Endothelial cell of umbilical vein (primary cell): Measurements from ENCODE around the gene UGCG. TPM values are rescaled to one million over a fixed set of nuclear protein-coding genes. Genes with fewer than 3 reads are reported as not detected.

Source experiments
- BruUV-seq: library from RNA; stranded (reverse); fragments of 400-500 nt; replicated peaks from 2 replicates; lab custom pipeline; 2021; lab: Mats Ljungman, UMichigan
- CTCF ChIA-PET: fragments of 300-600, 350-600 bp; sonication (Branson Sonifier 250); formaldehyde crosslinking; loops from one replicate; lab custom pipeline; 2021; ENCODE audit warnings: antibody characterized with exemption, inconsistent platforms; lab: Charles Lee
- POLR2A ChIA-PET: fragments of 300-600, 350-600 bp; sonication (Branson Sonifier 250); formaldehyde crosslinking; loops from one replicate; lab custom pipeline; 2021; ENCODE audit warnings: antibody characterized with exemption, inconsistent platforms; lab: Charles Lee
- DNase-seq: peaks from one replicate; pipeline ENCODE4 v3.0.0-alpha.2; 2011; ENCODE audit warnings: low read depth, low spot score
- FAIRE-seq: peaks from 2 replicates; lab custom pipeline; 2011; peaks lifted over from hg19 to GRCh38; lab: Jason Lieb, UNC
- H2AFZ ChIP-seq: 2 replicates; pipeline ENCODE4 v1.6.0; 2012; ENCODE audit warnings: low read depth, low read length, control low read depth, inconsistent platforms
- H3K27ac ChIP-seq: 2 replicates; pipeline ENCODE4 v1.5.1; 2011; ENCODE audit warnings: low read depth, mild to moderate bottlenecking, control low read depth, low read length, moderate library complexity; ENCODE audit not compliant: insufficient read depth
- H3K27me3 ChIP-seq, 2 experiments: 2 replicates each; pipeline versions ENCODE4 v1.6.0 to v1.6.1; 2011; ENCODE audit warnings: low read length in 2 of 2, mixed read lengths in 1 of 2; ENCODE audit not compliant: control insufficient read depth in 2 of 2, insufficient read depth in 2 of 2
- H3K36me3 ChIP-seq, 2 experiments: 2 replicates in 1 of 2; 3 replicates in 1 of 2; pipeline ENCODE4 v1.5.1; 2011; ENCODE audit warnings: low read length in 2 of 2, mild to moderate bottlenecking in 1 of 2, moderate library complexity in 1 of 2; ENCODE audit not compliant: control insufficient read depth in 2 of 2, insufficient read depth in 2 of 2; ENCODE audit errors: extremely low read depth in 1 of 2
- H3K4me1 ChIP-seq: 3 replicates; pipeline ENCODE4 v1.5.1; 2011; ENCODE audit warnings: mild to moderate bottlenecking, low read length; ENCODE audit not compliant: control insufficient read depth, insufficient read depth; ENCODE audit errors: extremely low read depth
- H3K4me2 ChIP-seq: 2 replicates; pipeline ENCODE4 v1.6.1; 2011; ENCODE audit warnings: low read length, control low read depth, mixed read lengths; ENCODE audit not compliant: insufficient read depth
- H3K4me3 ChIP-seq, 3 experiments: fragments of 200-600 bp in 1 of 3; sonication (generic), shearing (Covaris generic) in 1 of 3; replicated peaks in 1 of 3; 2 replicates each; pipeline ENCODE4 v1.5.1; 2011 to 2016; ENCODE audit warnings: control low read depth in 3 of 3, low read length in 3 of 3, mild to moderate bottlenecking in 2 of 3, inconsistent platforms in 1 of 3, low read depth in 1 of 3, moderate library complexity in 1 of 3; ENCODE audit not compliant: insufficient read depth in 1 of 3
- H3K79me2 ChIP-seq: 2 replicates; pipeline ENCODE4 v1.6.0; 2012; ENCODE audit warnings: low read length, inconsistent platforms; ENCODE audit not compliant: control insufficient read depth, insufficient read depth
- H3K9ac ChIP-seq: replicated peaks from 2 replicates; pipeline ENCODE3; 2011; ENCODE audit warnings: low read length, control low read depth; ENCODE audit not compliant: insufficient read depth; ENCODE audit errors: extremely low read depth
- H3K9me1 ChIP-seq: replicated peaks from 3 replicates; pipeline ENCODE4 v1.6.0; 2011; ENCODE audit warnings: mild to moderate bottlenecking, low read length; ENCODE audit not compliant: control insufficient read depth, insufficient read depth; ENCODE audit errors: extremely low read depth
- H3K9me3 ChIP-seq: replicated peaks from 2 replicates; pipeline ENCODE4 v1.5.1; 2012; ENCODE audit warnings: low read length, inconsistent platforms; ENCODE audit not compliant: control insufficient read depth, insufficient read depth
- H4K20me1 ChIP-seq: replicated peaks from 2 replicates; pipeline ENCODE3; 2011; ENCODE audit warnings: mild to moderate bottlenecking, low read length; ENCODE audit not compliant: control insufficient read depth, insufficient read depth; ENCODE audit errors: extremely low read depth
- EZH2 ChIP-seq: IDR thresholded peaks from 2 replicates; pipeline ENCODE4 v1.6.1; 2012; ENCODE audit warnings: borderline replicate concordance, low read depth, mild to moderate bottlenecking, moderate library complexity, low read length, inconsistent platforms; ENCODE audit not compliant: severe bottlenecking
- FOS ChIP-seq: IDR thresholded peaks from 2 replicates; pipeline ENCODE4 v1.6.1; 2011; ENCODE audit warnings: mild to moderate bottlenecking, low read length, moderate library complexity, borderline replicate concordance; ENCODE audit not compliant: insufficient read depth
- GATA2 ChIP-seq: IDR thresholded peaks from 2 replicates; pipeline ENCODE4 v1.7.0; 2011; ENCODE audit warnings: low read depth, mild to moderate bottlenecking, moderate library complexity, mixed read lengths, low read length; ENCODE audit not compliant: insufficient read length, insufficient read depth
- JUN ChIP-seq: IDR thresholded peaks from 2 replicates; pipeline ENCODE4 v1.6.1; 2011; ENCODE audit warnings: borderline replicate concordance, low read depth; ENCODE audit not compliant: insufficient read length, insufficient read depth
- MYC ChIP-seq: IDR thresholded peaks from one replicate; pipeline ENCODE4 v1.6.1; 2011; ENCODE audit warnings: mild to moderate bottlenecking, low read depth, low read length
- POLR2AphosphoS5 ChIP-seq: IDR thresholded peaks from 2 replicates; pipeline ENCODE4 v1.6.1; 2012; ENCODE audit warnings: low read depth, mild to moderate bottlenecking, control low read depth, low read length, moderate library complexity; ENCODE audit not compliant: insufficient read depth
- dilution Hi-C: fragments of 300-500 bp; cut with MboI; formaldehyde crosslinking; loops from one replicate; pipeline ENCODE4 v1.15.0; 2019; ENCODE audit warnings: low sequenced_read_pairs; ENCODE audit not compliant: extremely low pct_ligation_motif_present
- intact Hi-C: fragments of 100-400 bp; cut with micrococcal nuclease; formaldehyde crosslinking; loops from one replicate; pipeline ENCODE4 v1.10.0; 2022
- polyA plus RNA-seq, 4 experiments: library from polyadenylated mRNA; depleted of rRNA in 3 of 4; stranded (reverse) in 3 of 4; unstranded in 1 of 4; fragments of >200 nt; gene quantifications; 2 replicates each; pipeline versions ENCODE4 v1.2.1 to v1.2.3, GENCODE V29; 2011 to 2012; ENCODE audit warnings: missing spikeins in 1 of 4
- total RNA-seq: library from RNA; stranded (reverse); gene quantifications from 2 replicates; pipeline ENCODE4 v1.2.3, GENCODE V29; 2021

Gene UGCG
- total and polyA plus RNA-seq, 2 donors (not counting 3 experiments of a cell fraction or from before 2014, with no cell fraction given), result 28.5 to 38.5 TPM

- intact Hi-C loops, result no loop called here
- Histone ChIP-seq H3K9ac (no peak overlapping the region), H3K27ac (no peak overlapping the region), H3K9me3 (no peaks in the 10 kb centered on the region), H3K27me3 (no peaks in the 10 kb centered on the region), H3K4me3 (no peak overlapping the region), H3K4me1 (peaks cover 6% of the 10 kb centered on the region), H3K4me2 (no peak overlapping the region), H3K36me3 (peaks cover 3 to 4% of the 10 kb centered on the region in 2 experiments), H3K9me1 (no peaks in the 10 kb centered on the region), H2AFZ (no peak overlapping the region), H3K79me2 (no peaks in the 10 kb centered on the region), H4K20me1 (no peaks in the 10 kb centered on the region)
- DNase-seq (peak; percentile 52), FAIRE-seq (peak; percentile 55)
- no TSS peak for BruUV-seq
- ChIA-PET CTCF (interaction anchor here (1.0 to 3.0 kb wide), 3 partner anchors 18 to 137 kb away, joined by 3 to 17 read pairs (median 3); no protein-coding TSS in a partner anchor), POLR2A (no interaction called here)
- dilution Hi-C loops, result no loop called here
- TF ChIP-seq POLR2AphosphoS5, result peak; percentile 37
- TF ChIP-seq MYC, result no peak
Measured at GRCh38 chr9:111937781-111938426, 41.3 kb downstream of the UGCG start.

- POLR2A ChIA-PET, result no interaction called here
- intact Hi-C loops, result no loop called here
- H4K20me1 ChIP-seq, result no peaks in the 10 kb centered on the region
- peaks cover 6% of the 10 kb centered on the region for H3K4me1 ChIP-seq
- BruUV-seq, result no TSS peak
- H3K27me3 ChIP-seq, result no peaks in the 10 kb centered on the region
- H3K9ac ChIP-seq, result no peak overlapping the region
- no peak overlapping the region for H3K4me2 ChIP-seq
- H3K36me3 ChIP-seq, result peaks cover 3 to 4% of the 10 kb centered on the region in 2 experiments
- no peaks in the 10 kb centered on the region for H3K79me2 ChIP-seq
- H3K4me3 ChIP-seq, result no peak overlapping the region
- H3K9me3 ChIP-seq, result no peaks in the 10 kb centered on the region
- H3K9me1 ChIP-seq, result no peaks in the 10 kb centered on the region
- FAIRE-seq (peak; percentile 4), DNase-seq (no peak)
- dilution Hi-C loops, result no loop called here
- no peak overlapping the region for H3K27ac ChIP-seq
- CTCF ChIA-PET, result interaction anchor here (1.1 to 3.0 kb wide), 2 partner anchors 84 to 136 kb away, joined by 3 to 17 read pairs; no protein-coding TSS in a partner anchor
- H2AFZ ChIP-seq, result no peak overlapping the region
- TF ChIP-seq MYC (no peak), GATA2 (no peak), FOS (no peak), JUN (no peak), EZH2 (no peak)
Measured at GRCh38 chr9:111938427-111938800, 41.8 kb downstream of the UGCG start.
